Activated CD4-positive, alpha-beta T cell treated with anti-CD3 and anti-CD28 coated beads, Interleukin-2, amount 10 ng/mL, durations not matched to agents 24 days and 14 days (primary cell): ENCODE results near the gene ZNF701. TPM values are rescaled to one million over a fixed set of nuclear protein-coding genes. Genes with fewer than 3 reads are reported as not detected.
"Not testable (repeated sequence)": the region's sequence is repeated elsewhere in the genome, so short reads cannot be mapped to it uniquely, and the experiment has no call there.

Source experiments
- DNase-seq: peaks from one replicate; pipeline ENCODE4 v3.0.0; 2022
- H3K27ac Mint-ChIP-seq: one replicate; pipeline ENCODE4 v1.8.0; 2022; ENCODE audit warnings: mild to moderate bottlenecking, mixed read lengths
- H3K27me3 Mint-ChIP-seq: one replicate; pipeline ENCODE4 v1.8.0; 2022; ENCODE audit warnings: mixed read lengths
- H3K36me3 Mint-ChIP-seq: one replicate; pipeline ENCODE4 v1.8.0; 2022; ENCODE audit warnings: low read depth, mild to moderate bottlenecking, mixed read lengths
- H3K4me1 Mint-ChIP-seq: one replicate; pipeline ENCODE4 v1.8.0; 2021; ENCODE audit warnings: mixed read lengths
- H3K4me3 Mint-ChIP-seq: one replicate; pipeline ENCODE4 v1.8.0; 2022; ENCODE audit warnings: mild to moderate bottlenecking, moderate library complexity, mixed read lengths
- H3K9me3 Mint-ChIP-seq: one replicate; pipeline ENCODE4 v1.8.0; 2021; ENCODE audit warnings: mixed read lengths
- intact Hi-C: fragments of 100-400 bp; cut with micrococcal nuclease; formaldehyde crosslinking; loops from one replicate; pipeline ENCODE4 v1.15.1; 2023
- total RNA-seq: library from RNA; stranded (reverse); gene quantifications from 2 replicates; pipeline ENCODE4 v1.2.3, GENCODE V29; 2022

ZNF701 gene
- total RNA-seq, 1 donor from 2014 or later: 21.0 TPM

DNA sequence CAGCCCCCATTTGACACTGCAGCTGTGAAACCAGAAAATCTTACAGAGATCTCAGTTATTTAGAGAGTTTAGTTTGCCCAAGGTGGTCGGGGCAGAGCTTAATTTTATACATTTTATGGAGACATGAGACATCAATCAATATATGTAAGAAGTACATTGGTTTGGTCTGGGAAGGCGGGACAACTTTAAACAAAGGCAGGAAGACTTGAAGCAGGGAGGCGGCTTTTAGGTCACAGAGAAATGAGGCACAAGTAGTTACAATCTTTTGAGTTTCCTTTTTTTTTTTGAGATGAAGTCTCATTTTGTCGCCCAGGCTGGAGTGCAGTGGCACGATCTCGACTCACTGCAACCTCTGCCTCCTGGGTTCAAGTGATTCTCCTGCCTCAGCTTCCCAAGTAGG is 27.5 kb upstream of the ZNF701 start:
- Mint-ChIP-seq H3K4me1 (peaks cover 15% of the 10 kb centered on the region), H3K9me3 (peaks cover 22% of the 10 kb centered on the region), H3K27ac (peak overlapping the region; percentile 46), H3K36me3 (peaks cover 80% of the 10 kb centered on the region), H3K4me3 (peak overlapping the region; percentile 22)
- intact Hi-C loops, DNase-seq, H3K27me3 Mint-ChIP-seq: not testable (repeated sequence)

DNA sequence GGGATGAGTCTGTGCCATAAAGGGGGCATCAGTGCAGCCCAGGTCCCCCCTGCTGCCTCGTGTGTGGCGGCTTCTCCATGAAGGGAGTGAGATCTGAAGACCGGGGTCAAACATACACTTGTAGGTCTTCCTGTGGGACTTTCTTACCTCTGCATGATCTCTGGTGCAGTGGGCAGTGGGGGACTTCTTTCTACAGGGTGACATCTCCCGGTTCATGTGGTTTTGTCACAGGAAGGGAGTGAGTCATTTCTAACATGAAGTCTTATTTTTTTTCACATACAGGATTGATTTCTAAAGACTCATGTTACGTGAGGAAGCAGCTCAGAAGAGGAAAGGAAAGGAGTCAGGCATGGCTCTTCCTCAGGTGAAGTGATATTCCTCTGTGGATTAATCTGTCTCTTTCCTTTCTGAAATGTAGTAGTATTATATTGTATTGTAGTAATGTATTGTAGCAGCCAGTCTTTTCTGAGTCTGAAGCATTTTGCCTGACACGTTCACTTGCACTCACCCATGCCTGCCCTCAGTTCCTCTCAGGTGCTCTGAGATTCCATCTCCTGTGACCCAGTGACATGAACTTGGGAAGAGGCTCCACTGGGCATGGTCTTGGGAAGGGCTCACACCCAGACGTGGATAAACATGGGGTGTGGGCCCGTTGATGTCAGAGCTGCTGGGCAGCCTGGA is 27.0 kb upstream of the ZNF701 start:
- Mint-ChIP-seq H3K27me3 (no peaks in the 10 kb centered on the region), H3K9me3 (peaks cover 22% of the 10 kb centered on the region), H3K4me1 (peaks cover 15% of the 10 kb centered on the region), H3K27ac (peak overlapping the region; percentile 46), H3K4me3 (peak overlapping the region; percentile 22), H3K36me3 (peaks cover 86% of the 10 kb centered on the region)
- DNase-seq: peak; percentile 77
- intact Hi-C loops: no loop called here

DNA sequence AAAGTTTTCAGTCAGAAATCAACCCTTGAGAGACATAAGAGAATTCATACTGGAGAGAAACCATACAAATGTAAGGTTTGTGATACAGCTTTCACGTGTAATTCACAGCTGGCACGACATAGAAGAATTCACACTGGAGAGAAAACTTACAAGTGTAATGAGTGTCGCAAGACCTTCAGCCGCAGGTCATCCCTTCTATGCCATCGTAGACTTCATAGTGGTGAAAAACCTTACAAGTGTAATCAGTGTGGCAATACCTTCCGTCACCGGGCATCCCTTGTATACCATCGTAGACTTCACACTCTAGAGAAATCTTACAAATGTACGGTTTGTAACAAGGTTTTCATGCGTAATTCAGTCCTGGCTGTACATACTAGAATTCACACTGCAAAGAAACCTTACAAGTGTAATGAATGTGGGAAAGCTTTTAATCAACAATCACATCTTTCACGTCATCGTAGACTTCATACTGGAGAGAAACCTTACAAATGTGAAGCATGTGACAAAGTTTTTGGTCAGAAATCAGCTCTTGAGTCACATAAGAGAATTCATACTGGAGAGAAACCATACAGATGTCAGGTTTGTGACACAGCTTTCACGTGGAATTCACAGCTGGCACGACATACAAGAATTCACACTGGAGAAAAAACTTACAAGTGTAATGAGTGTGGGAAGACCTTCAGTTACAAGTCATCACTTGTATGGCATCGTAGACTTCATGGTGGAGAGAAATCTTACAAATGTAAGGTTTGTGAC is 15.7 kb upstream of the ZNF701 start:
- intact Hi-C loops: no loop called here
- peaks cover 89% of the 10 kb centered on the region for H3K36me3 Mint-ChIP-seq
- H3K27me3 Mint-ChIP-seq: no peaks in the 10 kb centered on the region
- no peaks in the 10 kb centered on the region for H3K4me1 Mint-ChIP-seq
- H3K27ac Mint-ChIP-seq: no peak overlapping the region
- no peak overlapping the region for H3K4me3 Mint-ChIP-seq
- DNase-seq: no peak
- H3K9me3 Mint-ChIP-seq: peaks cover 33% of the 10 kb centered on the region

DNA sequence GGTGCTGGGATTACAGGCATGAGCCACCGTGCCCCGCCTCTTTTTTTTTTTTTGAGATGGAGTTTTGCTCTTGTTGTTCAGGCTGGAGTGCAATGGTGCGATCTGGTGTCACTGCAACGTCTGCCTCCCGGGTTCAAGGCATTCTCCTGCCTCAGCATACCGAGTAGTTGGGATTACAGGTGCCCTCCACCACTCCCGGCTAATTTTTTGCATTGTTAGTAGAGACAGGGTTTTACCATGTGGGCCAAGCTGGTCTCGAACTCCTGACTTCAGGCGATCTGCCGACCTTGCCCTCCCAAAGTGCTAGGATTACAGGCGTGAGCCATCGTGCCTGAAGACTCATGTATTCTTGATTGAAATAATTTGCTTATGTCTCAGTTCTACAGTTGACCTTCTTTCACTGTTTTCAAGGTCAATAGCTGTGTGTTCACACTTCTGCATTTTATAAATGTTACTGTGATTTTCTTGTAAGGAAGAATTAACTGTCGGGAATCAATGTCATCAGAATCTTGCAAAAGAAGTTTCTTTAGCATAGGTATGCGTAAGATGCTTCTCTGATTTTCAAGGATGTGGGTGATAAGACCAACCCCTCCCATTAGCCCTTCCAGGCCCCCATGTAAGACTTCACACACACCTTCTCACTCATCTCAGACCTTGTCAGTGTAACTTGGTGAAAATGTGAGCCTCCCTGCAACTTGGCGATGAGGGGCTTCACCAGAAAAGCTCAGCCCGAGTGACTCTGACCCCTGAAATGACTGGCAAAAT is 12.7 kb upstream of the ZNF701 start:
- H3K9me3 Mint-ChIP-seq: peaks cover 31% of the 10 kb centered on the region
- H3K27me3 Mint-ChIP-seq: no peaks in the 10 kb centered on the region

DNA sequence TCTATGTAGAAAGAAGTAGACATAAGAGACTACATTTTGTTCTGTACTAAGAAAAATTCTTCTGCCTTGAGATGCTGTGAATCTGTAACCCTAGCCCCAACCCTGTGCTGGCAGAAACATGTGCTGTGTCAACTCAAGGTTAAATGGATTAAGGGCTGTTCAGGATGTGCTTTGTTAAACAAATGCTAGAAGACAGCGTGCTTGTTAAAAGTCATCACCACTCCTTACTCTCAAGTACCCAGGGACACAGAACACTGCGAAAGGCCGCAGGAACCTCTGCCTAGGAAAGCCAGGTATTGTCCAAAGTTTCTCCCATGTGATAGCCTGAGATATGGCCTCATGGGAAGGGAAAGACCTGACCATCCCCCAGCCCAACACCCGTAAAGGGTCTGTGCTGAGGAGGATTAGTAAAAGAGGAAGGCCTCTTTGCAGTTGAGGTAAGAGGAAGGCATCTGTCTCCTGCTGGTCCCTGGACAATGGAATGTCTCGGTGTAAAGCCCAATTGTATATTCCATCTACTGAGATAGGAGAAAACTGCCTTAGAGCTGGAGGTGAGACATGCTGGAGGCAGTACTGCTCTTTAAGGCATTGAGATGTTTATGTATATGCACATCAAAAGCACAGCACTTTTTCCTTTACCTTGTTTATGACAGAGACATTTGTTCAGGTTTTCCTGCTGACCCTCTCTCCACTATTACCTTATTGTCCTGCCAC is 11.2 kb upstream of the ZNF701 start:
- Mint-ChIP-seq H3K36me3 (peaks cover 90% of the 10 kb centered on the region), H3K9me3 (peaks cover 29% of the 10 kb centered on the region)
- H3K27me3 Mint-ChIP-seq, H3K4me1 Mint-ChIP-seq, H3K27ac Mint-ChIP-seq, H3K4me3 Mint-ChIP-seq, intact Hi-C loops, DNase-seq: not testable (repeated sequence)

More for the DNA sequence above, 12.7 kb upstream of the ZNF701 start:
- Mint-ChIP-seq H3K36me3 (peaks cover 90% of the 10 kb centered on the region), H3K27ac (no peak overlapping the region), H3K4me1 (no peaks in the 10 kb centered on the region), H3K4me3 (no peak overlapping the region)
- no peak for DNase-seq
- intact Hi-C loops: no loop called here

DNA sequence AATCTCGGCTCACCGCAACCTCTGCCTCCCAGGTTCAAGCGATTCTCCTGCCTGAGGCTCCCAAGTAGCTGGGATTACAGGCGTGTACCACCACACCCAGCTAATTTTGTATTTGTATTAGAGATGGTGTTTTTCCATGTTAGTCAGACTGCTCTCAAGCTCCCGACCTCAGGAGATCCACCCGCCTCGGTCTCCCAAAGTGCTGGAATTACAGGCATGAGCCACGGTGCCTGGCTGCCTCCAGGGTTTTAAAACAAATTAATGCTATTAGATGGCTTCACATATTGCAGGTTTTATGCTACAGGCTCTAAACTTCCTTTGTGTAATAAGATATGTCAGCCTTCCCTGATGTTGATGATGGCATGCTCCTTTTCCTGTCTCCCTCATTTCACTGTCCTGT is 8.5 kb upstream of the ZNF701 start:
- intact Hi-C loops, H3K4me3 Mint-ChIP-seq, H3K27ac Mint-ChIP-seq, H3K27me3 Mint-ChIP-seq, H3K4me1 Mint-ChIP-seq, DNase-seq: not testable (repeated sequence)
- H3K9me3 Mint-ChIP-seq: peaks cover 24% of the 10 kb centered on the region
- peaks cover 81% of the 10 kb centered on the region for H3K36me3 Mint-ChIP-seq

DNA sequence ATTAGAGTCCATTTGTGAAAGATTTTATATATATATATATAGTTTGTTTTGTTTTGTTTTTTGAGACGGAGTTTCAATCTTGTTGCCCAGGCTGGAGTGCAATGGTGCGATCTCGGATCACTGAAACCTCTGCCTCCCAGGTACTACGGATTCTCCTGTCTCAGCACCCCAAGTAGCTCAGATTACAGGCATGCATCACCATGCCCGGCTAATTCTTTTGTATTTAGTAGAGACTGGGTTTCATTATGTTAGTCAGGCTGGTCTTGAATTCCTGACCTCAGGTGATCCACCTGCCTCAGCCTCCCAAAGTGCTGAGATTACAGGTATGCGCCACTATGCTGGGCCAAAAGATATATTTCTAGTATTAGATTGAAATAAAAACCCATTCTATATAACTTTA is 4.0 kb upstream of the ZNF701 start:
- intact Hi-C loops: no loop called here
- Mint-ChIP-seq H3K36me3 (peaks cover 61% of the 10 kb centered on the region), H3K4me3 (no peak overlapping the region), H3K9me3 (peaks cover 24% of the 10 kb centered on the region), H3K27ac (no peak overlapping the region), H3K4me1 (peaks cover 13% of the 10 kb centered on the region), H3K27me3 (no peaks in the 10 kb centered on the region)
- no peak for DNase-seq

DNA sequence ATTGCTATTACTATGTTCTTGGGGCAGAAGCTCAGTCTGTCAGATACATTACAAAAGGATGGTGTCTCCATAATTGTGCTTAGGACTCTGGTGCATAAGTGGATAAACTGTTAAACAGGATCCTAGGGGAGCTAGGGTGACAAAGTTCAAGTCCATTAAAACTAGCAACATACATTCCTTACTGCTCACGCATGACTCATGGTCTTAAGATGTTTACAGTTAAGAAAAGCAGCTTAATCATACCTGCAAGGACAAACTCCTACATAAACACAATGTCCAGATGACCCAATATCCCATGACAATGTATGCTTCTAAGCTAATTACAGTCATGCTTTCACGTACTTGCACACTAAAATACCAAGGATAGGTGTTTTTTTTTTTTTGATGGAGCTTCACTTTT is 3.5 kb upstream of the ZNF701 start:
- DNase-seq: no peak
- Mint-ChIP-seq H3K36me3 (peaks cover 61% of the 10 kb centered on the region), H3K27me3 (no peaks in the 10 kb centered on the region), H3K27ac (no peak overlapping the region), H3K4me3 (no peak overlapping the region), H3K9me3 (peaks cover 26% of the 10 kb centered on the region), H3K4me1 (peaks cover 16% of the 10 kb centered on the region)
- intact Hi-C loops: no loop called here

DNA sequence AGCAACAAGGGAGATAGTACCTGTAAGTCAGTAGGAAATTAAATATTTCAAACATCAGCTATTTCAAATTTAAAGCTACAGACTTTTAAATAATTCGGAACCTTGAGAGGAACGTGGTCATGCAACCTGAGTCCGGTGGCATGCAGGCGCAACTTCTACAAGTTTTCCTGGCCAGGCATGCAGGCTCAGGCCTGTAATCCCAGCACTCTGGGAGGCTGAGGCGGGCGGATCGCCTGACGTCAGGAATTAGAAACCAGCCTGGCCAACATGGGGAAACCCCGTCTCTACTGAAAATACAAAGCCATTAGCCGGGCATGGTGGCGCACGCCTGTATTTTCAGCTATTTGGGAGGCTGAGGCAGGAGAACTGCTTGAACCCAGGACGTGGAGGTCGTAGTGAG is 2.2 kb upstream of the ZNF701 start:
- Mint-ChIP-seq H3K27ac (no peak overlapping the region), H3K27me3 (no peaks in the 10 kb centered on the region), H3K9me3 (peaks cover 32% of the 10 kb centered on the region), H3K36me3 (peaks cover 61% of the 10 kb centered on the region), H3K4me3 (no peak overlapping the region), H3K4me1 (peaks cover 23% of the 10 kb centered on the region)
- intact Hi-C loops: no loop called here
- no peak for DNase-seq

DNA sequence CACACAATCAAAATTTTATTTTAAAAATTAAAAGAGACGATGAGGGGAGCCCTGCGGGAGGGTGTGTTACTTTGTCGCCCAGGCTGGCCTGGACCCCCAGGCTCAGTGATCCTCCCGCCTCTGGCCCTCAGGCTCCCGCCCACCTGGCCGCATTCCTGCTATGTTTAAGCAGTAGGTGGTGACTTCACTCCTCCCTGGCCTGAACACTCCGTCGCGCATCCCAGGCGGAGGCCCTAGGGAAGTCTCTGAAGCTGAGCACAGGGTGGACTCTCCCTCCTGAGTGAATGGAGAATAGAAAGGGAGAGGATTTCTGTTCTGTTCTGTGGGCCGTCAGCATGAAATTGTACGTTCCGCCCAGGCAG is 468 bp upstream of the ZNF701 start:
- Mint-ChIP-seq H3K9me3 (peaks cover 36% of the 10 kb centered on the region), H3K4me1 (peaks cover 23% of the 10 kb centered on the region), H3K4me3 (peak overlapping the region; percentile 88), H3K36me3 (peaks cover 61% of the 10 kb centered on the region)
- H3K27ac Mint-ChIP-seq, H3K27me3 Mint-ChIP-seq, DNase-seq, intact Hi-C loops: not testable (repeated sequence)

DNA sequence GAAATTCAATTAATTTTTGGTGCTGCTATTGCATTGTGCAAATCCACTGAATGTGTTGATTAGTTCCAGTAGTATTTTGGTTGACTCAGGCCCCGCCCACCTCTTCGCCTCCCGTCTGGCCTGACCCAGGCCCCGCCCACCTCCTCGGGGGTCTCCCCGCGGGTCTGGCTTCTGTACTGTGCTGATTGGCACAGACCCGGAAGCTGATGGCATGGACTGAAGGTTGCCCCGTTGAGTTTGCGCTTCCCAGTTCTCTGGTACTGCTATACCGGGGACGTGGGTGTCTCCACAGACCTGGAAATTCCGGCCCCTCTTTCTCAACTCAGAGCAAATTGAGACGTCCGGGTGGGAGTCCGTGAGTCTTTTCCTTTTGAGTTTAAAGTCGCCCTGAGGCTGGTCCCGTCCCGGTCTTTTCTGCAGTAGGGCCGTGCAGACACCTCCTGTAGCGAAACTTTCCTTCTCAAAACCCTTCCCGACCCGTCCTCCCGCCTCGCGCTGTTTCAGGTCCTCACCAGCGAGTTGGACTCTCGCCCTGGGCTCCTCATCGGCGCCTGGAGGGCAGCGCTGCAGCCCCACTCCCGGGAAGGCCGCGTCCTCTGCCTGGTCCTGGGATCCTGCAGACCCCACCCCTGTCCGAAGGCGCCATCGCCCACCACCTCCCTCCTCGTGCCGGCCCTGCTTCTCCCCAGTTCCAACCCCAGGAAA is 14.8 kb downstream of the ZNF701 start:
- Mint-ChIP-seq H3K36me3 (peaks cover 80% of the 10 kb centered on the region), H3K4me1 (no peaks in the 10 kb centered on the region), H3K9me3 (peaks cover 29% of the 10 kb centered on the region), H3K4me3 (no peak overlapping the region), H3K27me3 (no peaks in the 10 kb centered on the region), H3K27ac (no peak overlapping the region)
- no peak for DNase-seq
- intact Hi-C loops: no loop called here

DNA sequence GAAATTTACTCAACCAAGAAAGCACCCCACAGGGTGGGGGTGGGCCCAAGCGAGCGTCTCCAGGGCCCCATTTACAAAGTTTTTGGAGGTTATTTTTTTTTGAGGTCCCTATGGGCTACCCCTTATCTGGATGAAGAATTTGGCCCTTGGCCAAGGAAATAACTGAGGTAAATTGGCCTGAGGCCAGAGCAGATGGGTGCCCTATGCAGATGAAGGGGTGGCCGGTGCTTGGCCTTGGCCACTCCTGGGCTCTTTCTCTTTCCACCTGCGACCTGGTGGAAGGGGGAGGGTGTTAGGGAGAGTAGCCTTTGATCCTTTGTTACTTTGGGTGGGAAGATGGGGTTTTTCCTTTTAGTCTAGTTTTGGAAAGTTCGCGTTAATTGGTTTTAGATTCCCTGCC is 15.5 kb downstream of the ZNF701 start:
- peaks cover 29% of the 10 kb centered on the region for H3K9me3 Mint-ChIP-seq
- no peak for DNase-seq
- no peak overlapping the region for H3K4me3 Mint-ChIP-seq

DNA sequence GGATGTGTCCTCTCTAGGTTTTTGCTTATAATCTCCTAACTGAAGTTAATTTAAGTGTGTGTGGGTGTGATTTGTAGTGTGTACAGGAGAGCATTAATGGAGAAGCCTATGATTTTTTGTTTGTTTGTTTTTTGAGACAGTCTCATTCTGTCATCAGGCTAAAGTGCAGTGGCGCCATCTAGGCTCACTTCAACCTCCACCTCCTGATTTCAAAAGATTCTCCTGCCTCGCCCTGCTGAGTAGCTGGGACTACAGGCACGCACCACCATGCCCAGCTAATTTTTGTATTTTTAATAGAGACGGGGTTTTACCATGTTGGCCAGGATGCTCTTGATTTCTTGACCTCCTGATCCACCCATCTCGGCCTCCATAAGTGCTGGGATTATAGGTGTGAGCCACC is 20.6 kb downstream of the ZNF701 start:
- H3K27me3 Mint-ChIP-seq: no peaks in the 10 kb centered on the region
- H3K36me3 Mint-ChIP-seq: peaks cover 81% of the 10 kb centered on the region
- H3K9me3 Mint-ChIP-seq: peaks cover 17% of the 10 kb centered on the region
- no peak overlapping the region for H3K4me3 Mint-ChIP-seq
- no peaks in the 10 kb centered on the region for H3K4me1 Mint-ChIP-seq
- no peak for DNase-seq
- no peak overlapping the region for H3K27ac Mint-ChIP-seq
- intact Hi-C loops: no loop called here

More for the DNA sequence above, 15.5 kb downstream of the ZNF701 start:
- Mint-ChIP-seq H3K27me3 (no peaks in the 10 kb centered on the region), H3K36me3 (peaks cover 82% of the 10 kb centered on the region), H3K4me1 (no peaks in the 10 kb centered on the region), H3K27ac (no peak overlapping the region)
- intact Hi-C loops: no loop called here
